ENCODE measurements around the gene SEMA3A. TPM values are rescaled to one million over a fixed set of nuclear protein-coding genes. Genes with fewer than 3 reads are reported as not detected.

The SEMA3A gene
- total RNA-seq, 1 experiment from 2014 or later: 6.3 TPM

DNA sequence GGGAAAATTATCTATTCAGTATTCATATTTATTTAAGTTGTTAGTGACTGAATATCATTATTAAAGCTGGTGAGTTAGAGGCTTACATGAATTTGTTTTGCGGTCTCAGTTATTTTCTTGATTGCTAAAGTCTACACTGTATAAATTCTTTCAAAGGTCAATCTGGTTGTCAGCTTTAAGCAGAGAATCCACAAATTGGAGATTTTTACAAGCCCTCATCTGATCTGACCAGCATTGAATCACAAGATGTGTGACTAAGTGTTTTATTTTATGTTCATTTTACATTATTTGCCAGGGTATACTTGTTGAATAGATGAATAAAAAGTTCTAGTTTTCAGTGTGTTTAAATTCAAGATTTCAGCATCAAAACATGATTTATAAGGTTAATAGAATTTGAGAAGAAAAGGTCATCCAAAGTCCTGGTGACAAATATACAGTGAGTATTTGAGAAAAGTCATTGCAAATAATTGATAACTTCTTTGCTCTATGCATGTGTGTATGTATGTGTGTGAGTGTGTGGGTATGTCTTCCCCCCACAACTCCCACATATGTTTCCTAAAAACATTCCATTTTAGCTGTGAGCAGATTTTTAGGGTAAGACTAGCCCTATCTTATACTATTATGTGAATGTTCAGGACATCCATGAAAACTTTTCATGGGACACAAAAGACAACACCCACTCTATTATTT, 4.4 kb downstream of the SEMA3A start:
- Histone ChIP-seq H3F3A (ENCODE audit: insufficient read depth, low read depth) (no peaks in the 10 kb centered on the region), H4K20me1 (ENCODE audit: insufficient read depth) (no peaks in the 10 kb centered on the region), H2AFZ (no peak overlapping the region), H3K9me3 (ENCODE audit: insufficient read depth, low read depth) (peaks cover 6% of the 10 kb centered on the region), H3K79me2 (ENCODE audit: low read depth) (no peaks in the 10 kb centered on the region), H3K9me2 (ENCODE audit: insufficient read depth) (no peaks in the 10 kb centered on the region; the same call in 1 of the 2 replicates), H3K27me3 (ENCODE audit: insufficient read depth, low read depth) (no peaks in the 10 kb centered on the region), H3K36me3 (ENCODE audit: low read depth) (no peaks in the 10 kb centered on the region), H3K4me1 (replicated peaks; ENCODE audit: insufficient read depth) (peaks cover 18% of the 10 kb centered on the region), H3K27ac (no peak overlapping the region), H3K4me3 (no peak overlapping the region), H3K4me2 (no peak overlapping the region)
- no peak for DNase-seq
- no TSS peak for BruUV-seq (replicated peaks)
- no peak for TF ChIP-seq EZH2 (IDR thresholded peaks at IDR 0.05; ENCODE audit: low read depth)
- TF ChIP-seq, protein P1, sequence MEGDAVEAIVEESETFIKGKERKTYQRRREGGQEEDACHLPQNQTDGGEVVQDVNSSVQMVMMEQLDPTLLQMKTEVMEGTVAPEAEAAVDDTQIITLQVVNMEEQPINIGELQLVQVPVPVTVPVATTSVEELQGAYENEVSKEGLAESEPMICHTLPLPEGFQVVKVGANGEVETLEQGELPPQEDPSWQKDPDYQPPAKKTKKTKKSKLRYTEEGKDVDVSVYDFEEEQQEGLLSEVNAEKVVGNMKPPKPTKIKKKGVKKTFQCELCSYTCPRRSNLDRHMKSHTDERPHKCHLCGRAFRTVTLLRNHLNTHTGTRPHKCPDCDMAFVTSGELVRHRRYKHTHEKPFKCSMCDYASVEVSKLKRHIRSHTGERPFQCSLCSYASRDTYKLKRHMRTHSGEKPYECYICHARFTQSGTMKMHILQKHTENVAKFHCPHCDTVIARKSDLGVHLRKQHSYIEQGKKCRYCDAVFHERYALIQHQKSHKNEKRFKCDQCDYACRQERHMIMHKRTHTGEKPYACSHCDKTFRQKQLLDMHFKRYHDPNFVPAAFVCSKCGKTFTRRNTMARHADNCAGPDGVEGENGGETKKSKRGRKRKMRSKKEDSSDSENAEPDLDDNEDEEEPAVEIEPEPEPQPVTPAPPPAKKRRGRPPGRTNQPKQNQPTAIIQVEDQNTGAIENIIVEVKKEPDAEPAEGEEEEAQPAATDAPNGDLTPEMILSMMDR (conservative IDR thresholded peaks at IDR 0.05): no peak
- ChIA-PET CTCF (no interaction called here), POLR2A (ENCODE audit: unreplicated experiment) (no interaction called here)
- intact Hi-C loops (cut with micrococcal nuclease; ENCODE audit: unreplicated experiment): loop anchor here (5.0 to 10.0 kb wide), 2 partner anchors 337 to 515 kb away; no protein-coding TSS in a partner anchor

DNA sequence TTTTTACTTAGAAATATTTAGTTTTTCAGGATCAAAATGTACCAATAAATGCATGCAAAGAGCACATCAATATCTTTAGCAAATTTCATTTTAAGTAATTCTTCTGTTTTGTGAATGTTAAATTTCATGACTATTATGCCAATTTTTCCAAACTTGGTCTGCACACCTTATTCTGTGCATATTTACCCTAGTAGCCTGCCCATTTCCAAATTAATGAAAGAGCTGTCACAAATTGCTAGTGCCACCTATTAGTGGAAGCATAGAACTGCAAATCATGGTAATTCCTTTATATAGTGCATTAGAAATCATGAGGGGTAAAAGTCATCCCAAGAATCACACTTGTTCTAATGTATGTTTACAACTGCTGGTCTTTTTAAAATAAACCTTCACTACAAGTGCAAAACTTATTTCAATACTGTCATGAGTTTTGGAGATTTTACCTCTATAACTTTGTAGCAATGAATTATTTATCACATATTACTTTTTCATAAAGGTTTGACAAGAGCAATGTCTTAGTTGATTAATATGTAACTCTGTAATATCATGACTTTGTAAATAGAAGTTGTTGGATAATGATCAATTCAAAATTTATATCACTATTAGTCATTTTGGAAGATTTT, 5.7 kb downstream of the SEMA3A start:
- H2AFZ ChIP-seq: no peak overlapping the region
- no peaks in the 10 kb centered on the region for H3K36me3 ChIP-seq (ENCODE audit: low read depth)
- H4K20me1 ChIP-seq (ENCODE audit: insufficient read depth): no peaks in the 10 kb centered on the region
- peaks cover 18% of the 10 kb centered on the region for H3K4me1 ChIP-seq (replicated peaks; ENCODE audit: insufficient read depth)
- DNase-seq: no peak
- intact Hi-C loops (cut with micrococcal nuclease; ENCODE audit: unreplicated experiment): loop anchor here (1.0 to 2.0 kb wide), 6 partner anchors 130 to 834 kb away; no protein-coding TSS in a partner anchor
- ChIA-PET POLR2A (ENCODE audit: unreplicated experiment) (no interaction called here), CTCF (interaction anchor here (0.6 kb wide), 1 partner anchor 254 kb away, joined by 4 read pairs; no protein-coding TSS in a partner anchor)
- H3K4me2 ChIP-seq: no peak overlapping the region
- no peak overlapping the region for H3K4me3 ChIP-seq
- BruUV-seq (replicated peaks): no TSS peak
- no peaks in the 10 kb centered on the region for H3K27me3 ChIP-seq (ENCODE audit: insufficient read depth, low read depth)
- H3K27ac ChIP-seq: peak overlapping the region; percentile 81
- H3F3A ChIP-seq (ENCODE audit: insufficient read depth, low read depth): no peaks in the 10 kb centered on the region
- H3K9me2 ChIP-seq (ENCODE audit: insufficient read depth): no peaks in the 10 kb centered on the region; the same call in 1 of the 2 replicates
- peaks cover 6% of the 10 kb centered on the region for H3K9me3 ChIP-seq (ENCODE audit: insufficient read depth, low read depth)
- H3K79me2 ChIP-seq (ENCODE audit: low read depth): no peaks in the 10 kb centered on the region
- no peak for TF ChIP-seq EZH2 (IDR thresholded peaks at IDR 0.05; ENCODE audit: low read depth)
- TF ChIP-seq, protein P1 (conservative IDR thresholded peaks at IDR 0.05): peak; percentile 37; the same call in 1 of the 2 replicates

DNA sequence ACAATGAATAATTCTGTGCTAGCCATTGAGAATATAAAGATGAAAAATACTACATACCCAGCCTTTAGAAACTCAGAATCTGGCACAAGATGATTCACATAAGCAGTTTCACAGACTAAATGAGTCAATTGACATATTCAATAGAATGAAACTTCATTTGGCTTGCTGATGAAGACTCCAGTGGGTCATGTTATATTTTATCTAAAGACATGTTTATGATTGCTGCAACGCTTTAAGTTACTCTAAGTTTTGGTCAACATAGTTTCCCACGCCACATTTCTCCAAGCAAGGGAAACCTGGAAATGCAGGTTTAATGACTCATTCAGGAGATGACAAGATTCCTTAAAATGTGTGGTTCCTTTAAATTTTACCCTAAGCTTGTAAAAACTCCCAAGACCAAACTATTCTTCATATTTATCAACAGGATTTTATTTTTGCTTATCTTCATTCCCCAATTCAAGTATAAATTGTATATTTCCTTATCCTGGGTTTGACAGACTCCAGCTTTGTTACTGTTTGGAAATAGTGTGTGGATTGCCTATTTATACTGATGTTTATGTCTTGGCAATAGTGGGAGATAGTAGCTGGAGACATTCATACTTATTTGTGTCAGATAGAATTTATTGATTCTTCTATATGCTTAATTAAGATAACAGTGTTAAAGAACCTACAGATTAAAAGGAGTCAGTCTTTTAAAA, 6.6 kb downstream of the SEMA3A start:
- H3K36me3 ChIP-seq (ENCODE audit: low read depth): no peaks in the 10 kb centered on the region
- POLR2A ChIA-PET (ENCODE audit: unreplicated experiment): no interaction called here
- TF ChIP-seq, protein P1 (conservative IDR thresholded peaks at IDR 0.05): no peak
- TF ChIP-seq EZH2 (IDR thresholded peaks at IDR 0.05; ENCODE audit: low read depth): no peak
- H3K27ac ChIP-seq: peak overlapping the region; percentile 81
- no peaks in the 10 kb centered on the region for H3K27me3 ChIP-seq (ENCODE audit: insufficient read depth, low read depth)
- DNase-seq: peak; percentile 15 to 91
- no peaks in the 10 kb centered on the region; the same call in none of the 2 replicates for H3K9me2 ChIP-seq (ENCODE audit: insufficient read depth)
- BruUV-seq (replicated peaks): no TSS peak
- H3K79me2 ChIP-seq (ENCODE audit: low read depth): no peaks in the 10 kb centered on the region
- intact Hi-C loops (cut with micrococcal nuclease; ENCODE audit: unreplicated experiment): loop anchor here (1.0 to 2.0 kb wide), 6 partner anchors 129 to 835 kb away; no protein-coding TSS in a partner anchor
- H3K4me2 ChIP-seq: peak overlapping the region; percentile 37
- CTCF ChIA-PET: interaction anchor here (0.6 kb wide), 1 partner anchor 429 kb away, joined by 11 read pairs; no protein-coding TSS in a partner anchor
- peaks cover 6% of the 10 kb centered on the region for H3K9me3 ChIP-seq (ENCODE audit: insufficient read depth, low read depth)
- no peaks in the 10 kb centered on the region for H4K20me1 ChIP-seq (ENCODE audit: insufficient read depth)
- no peaks in the 10 kb centered on the region for H3F3A ChIP-seq (ENCODE audit: insufficient read depth, low read depth)
- H2AFZ ChIP-seq: no peak overlapping the region
- no peak overlapping the region for H3K4me3 ChIP-seq
- H3K4me1 ChIP-seq (replicated peaks; ENCODE audit: insufficient read depth): peaks cover 18% of the 10 kb centered on the region

Measured in PC-9 (cell line).